HCT116 (cell line): ENCODE data around the gene GOLT1A. TPM values are rescaled to one million over a fixed set of nuclear protein-coding genes. Genes with fewer than 3 reads are reported as not detected.
A peak's percentile ranks its signal among the peaks of the same experiment; 100 is the strongest.

ENCODE experiments used
- ATAC-seq: fragments of 200-7000 bp; cut with Tn5 transposase; 2 replicates; pipeline ENCODE4 v1.9.1; 2020; ENCODE audit warnings: mild to moderate bottlenecking, moderate library complexity
- BruUV-seq: library from RNA; stranded (reverse); fragments of 400-500 nt; replicated peaks from 2 replicates; lab custom pipeline; 2021; lab: Mats Ljungman, UMichigan
- CTCF ChIA-PET: fragments of 300-600 bp; sonication (Branson Sonifier 250); formaldehyde crosslinking; loops from one replicate; lab custom pipeline; 2021; ENCODE audit warnings: antibody characterized with exemption; lab: Charles Lee
- POLR2A ChIA-PET: fragments of 300-600, 350-600 bp; sonication (Branson Sonifier 250); formaldehyde crosslinking; loops from one replicate; lab custom pipeline; 2021; ENCODE audit warnings: antibody characterized with exemption; lab: Charles Lee
- RAD21 ChIA-PET, 2 experiments: fragments of 300-600 bp; sonication (Branson Sonifier 250); formaldehyde crosslinking; loops; one replicate each; lab custom pipeline; 2023; ENCODE audit warnings: low total read pairs in 2 of 2; ENCODE audit not compliant: uncharacterized antibody in 2 of 2, unreplicated experiment in 2 of 2, low non-redundant PET in 1 of 2; lab: Charles Lee
- DNase-seq: peaks from one replicate; pipeline ENCODE4 v3.0.0-alpha.2; 2010; ENCODE audit warnings: low read depth, low spot score
- H2AFZ ChIP-seq: fragments of 200-600 bp; shearing (Covaris generic), sonication (generic); 2 replicates; pipeline ENCODE4 v1.6.1; 2017; ENCODE audit warnings: low read depth, mixed run types, mixed read lengths, antibody characterized with exemption, low read length; ENCODE audit not compliant: poor library complexity, severe bottlenecking
- H3K27ac ChIP-seq: 2 replicates; pipeline ENCODE4 v1.5.1; 2012; ENCODE audit warnings: low read depth, low read length
- H3K27me3 ChIP-seq: fragments of 200-600 bp; sonication (generic); 2 replicates; pipeline ENCODE4 v1.6.1; 2016; ENCODE audit warnings: mixed run types, low read length, mixed read lengths; ENCODE audit not compliant: insufficient read depth
- H3K36me3 ChIP-seq, 2 experiments: fragments of 200-500 bp in 1 of 2; fragments of 200-600 bp in 1 of 2; sonication (Bioruptor generic) in 1 of 2; sonication (generic) in 1 of 2; 2 replicates each; pipeline versions ENCODE4 v1.5.1 to v1.6.1; 2014 to 2016; ENCODE audit warnings: low read length in 2 of 2, inconsistent platforms in 1 of 2, mixed read lengths in 1 of 2, mixed run types in 1 of 2; ENCODE audit not compliant: insufficient read depth in 2 of 2, control insufficient read depth in 1 of 2
- H3K4me1 ChIP-seq, 2 experiments: fragments of 200-600 bp in 1 of 2; sonication (generic) in 1 of 2; 2 replicates each; pipeline versions ENCODE4 v1.5.1 to v1.6.1; 2012 to 2017; ENCODE audit warnings: low read length in 2 of 2, inconsistent platforms in 1 of 2, mild to moderate bottlenecking in 1 of 2, mixed read lengths in 1 of 2, mixed run types in 1 of 2, moderate library complexity in 1 of 2; ENCODE audit not compliant: insufficient read depth in 2 of 2, control insufficient read depth in 1 of 2
- H3K4me2 ChIP-seq: fragments of 200-600 bp; sonication (generic); 2 replicates; pipeline ENCODE4 v1.6.1; 2017; ENCODE audit warnings: mixed run types, low read length, mixed read lengths
- H3K4me3 ChIP-seq, 2 experiments: fragments of 200-600 bp in 1 of 2; sonication (generic) in 1 of 2; replicated peaks in 1 of 2; 2 replicates each; pipeline ENCODE4 v1.5.1; 2011 to 2016; ENCODE audit warnings: low read length in 2 of 2, control low read depth in 1 of 2, low read depth in 1 of 2, mild to moderate bottlenecking in 1 of 2, mixed read lengths in 1 of 2, mixed run types in 1 of 2
- H3K79me2 ChIP-seq: fragments of 200-600 bp; sonication (generic); 2 replicates; pipeline ENCODE4 v1.6.1; 2017; ENCODE audit warnings: mild to moderate bottlenecking, mixed run types, low read length, moderate library complexity, mixed read lengths; ENCODE audit not compliant: insufficient read depth
- H3K9ac ChIP-seq: fragments of 200-600 bp; sonication (generic); 2 replicates; pipeline ENCODE4 v1.6.1; 2016; ENCODE audit warnings: low read length, mixed read lengths
- H3K9me2 ChIP-seq: fragments of 200-600 bp; sonication (generic), shearing (Covaris generic); 2 replicates; pipeline ENCODE4 v1.6.1; 2017; ENCODE audit warnings: mixed run types, mild to moderate bottlenecking, moderate library complexity; ENCODE audit not compliant: insufficient read depth
- H3K9me3 ChIP-seq, 2 experiments: fragments of 200-500 bp in 1 of 2; fragments of 200-600 bp in 1 of 2; sonication (Bioruptor generic) in 1 of 2; sonication (generic) in 1 of 2; 2 replicates each; pipeline ENCODE4 v1.6.1; 2014 to 2017; ENCODE audit warnings: low read length in 2 of 2, mixed read lengths in 2 of 2, inconsistent platforms in 1 of 2, low read depth in 1 of 2, mild to moderate bottlenecking in 1 of 2, mixed run types in 1 of 2, moderate library complexity in 1 of 2; ENCODE audit not compliant: control insufficient read depth in 1 of 2, insufficient read depth in 1 of 2
- H4K20me1 ChIP-seq: fragments of 200-600 bp; sonication (generic), shearing (Covaris generic); 2 replicates; pipeline ENCODE4 v1.6.1; 2017; ENCODE audit warnings: mixed run types, mild to moderate bottlenecking, moderate library complexity; ENCODE audit not compliant: insufficient read depth
- EGR1 ChIP-seq: IDR thresholded peaks from 2 replicates; pipeline ENCODE4 v1.6.1; 2012; ENCODE audit warnings: low read depth
- JUND ChIP-seq: IDR thresholded peaks from 2 replicates; pipeline ENCODE4 v1.6.1; 2012
- POLR2A ChIP-seq: IDR thresholded peaks from 2 replicates; pipeline ENCODE4 v1.7.0; 2011; ENCODE audit warnings: borderline replicate concordance; ENCODE audit not compliant: insufficient read depth, insufficient read length; ENCODE audit errors: extremely low read depth
- SIN3A ChIP-seq: IDR thresholded peaks from 2 replicates; pipeline ENCODE4 v1.6.1; 2012; ENCODE audit warnings: low read depth
- ZNF274 ChIP-seq: fragments of 200-500 bp; sonication (Bioruptor generic); IDR thresholded peaks from 2 replicates; pipeline ENCODE4 v1.6.1; 2014; ENCODE audit warnings: mild to moderate bottlenecking, low read depth, low read length, inconsistent platforms
- intact Hi-C: fragments of 100-400 bp; cut with micrococcal nuclease; formaldehyde crosslinking; loops from 2 replicates; pipeline ENCODE4 v1.10.0; 2022
- total RNA-seq: library from RNA; stranded (reverse); gene quantifications from one replicate; pipeline ENCODE4 v1.2.1, GENCODE V29; 2021; ENCODE audit not compliant: unreplicated experiment
- TF ChIP-seq, protein P1 (sequence below): IDR thresholded peaks from 2 replicates; pipeline ENCODE4 v1.6.1; 2011; ENCODE audit warnings: mild to moderate bottlenecking, low read length, moderate library complexity; ENCODE audit not compliant: insufficient replicate concordance; ENCODE audit errors: extremely low read depth

The GOLT1A gene
- total RNA-seq, 1 experiment from 2014 or later, result 8.0 TPM

- H3K79me2 ChIP-seq, result no peaks in the 10 kb centered on the region
- no peak overlapping the region for H3K9ac ChIP-seq
- no peak overlapping the region for H2AFZ ChIP-seq
- ChIA-PET POLR2A (interaction anchor here (1.3 kb wide), 1 partner anchor 279 kb away, joined by 3 read pairs; no protein-coding TSS in a partner anchor), RAD21 (no interaction called here)
- BruUV-seq, result TSS peak; percentile 56
- H3K27ac ChIP-seq, result no peak overlapping the region
- ATAC-seq (no peak), DNase-seq (no peak)
- H3K27me3 ChIP-seq, result no peaks in the 10 kb centered on the region
- no peak overlapping the region for H3K4me3 ChIP-seq
- H3K9me3 ChIP-seq, result no peaks in the 10 kb centered on the region
- no peaks in the 10 kb centered on the region for H4K20me1 ChIP-seq
- H3K36me3 ChIP-seq, result no peaks in the 10 kb centered on the region
- intact Hi-C loops, result no loop called here
- peak overlapping the region; percentile 97; the same call in 1 of the 2 replicates for H3K4me2 ChIP-seq
- no peaks in the 10 kb centered on the region for H3K9me2 ChIP-seq
- H3K4me1 ChIP-seq, result peaks cover 8 to 27% of the 10 kb centered on the region in 2 experiments
- TF ChIP-seq ZNF274 (no peak), JUND (no peak), POLR2A (no peak), EGR1 (no peak), SIN3A (no peak)
- TF ChIP-seq, protein P1, sequence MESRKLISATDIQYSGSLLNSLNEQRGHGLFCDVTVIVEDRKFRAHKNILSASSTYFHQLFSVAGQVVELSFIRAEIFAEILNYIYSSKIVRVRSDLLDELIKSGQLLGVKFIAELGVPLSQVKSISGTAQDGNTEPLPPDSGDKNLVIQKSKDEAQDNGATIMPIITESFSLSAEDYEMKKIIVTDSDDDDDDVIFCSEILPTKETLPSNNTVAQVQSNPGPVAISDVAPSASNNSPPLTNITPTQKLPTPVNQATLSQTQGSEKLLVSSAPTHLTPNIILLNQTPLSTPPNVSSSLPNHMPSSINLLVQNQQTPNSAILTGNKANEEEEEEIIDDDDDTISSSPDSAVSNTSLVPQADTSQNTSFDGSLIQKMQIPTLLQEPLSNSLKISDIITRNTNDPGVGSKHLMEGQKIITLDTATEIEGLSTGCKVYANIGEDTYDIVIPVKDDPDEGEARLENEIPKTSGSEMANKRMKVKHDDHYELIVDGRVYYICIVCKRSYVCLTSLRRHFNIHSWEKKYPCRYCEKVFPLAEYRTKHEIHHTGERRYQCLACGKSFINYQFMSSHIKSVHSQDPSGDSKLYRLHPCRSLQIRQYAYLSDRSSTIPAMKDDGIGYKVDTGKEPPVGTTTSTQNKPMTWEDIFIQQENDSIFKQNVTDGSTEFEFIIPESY, result no peak
- TF ChIP-seq, all 23 proteins: peak for 0
- CTCF ChIA-PET, result interaction anchor here (3.0 to 4.3 kb wide), 2 partner anchors 13 to 21 kb away, joined by 9 to 18 read pairs; no protein-coding TSS in a partner anchor
Measured at GRCh38 chr1:204149635-204150565, 63.9 kb downstream of the GOLT1A start.
